ENCODE measurements around the gene GIT2. TPM values are rescaled to one million over a fixed set of nuclear protein-coding genes. Genes with fewer than 3 reads are reported as not detected.

Gene GIT2
- total and polyA plus RNA-seq, 2 of the 13 experiments (the other 11 are each of a cell fraction or from before 2014, with no cell fraction given), result 18.4 to 19.8 TPM

- TF ChIP-seq ZBTB40 (IDR thresholded peaks at IDR 0.05), result no peak
- no peak for TF ChIP-seq ZBTB40 (CRISPR knock-in tag; IDR thresholded peaks at IDR 0.05)
- TF ChIP-seq ZNF878 (CRISPR knock-in tag; IDR thresholded peaks at IDR 0.05), result peak; percentile 89
- no peak for TF ChIP-seq ZNF337 (CRISPR knock-in tag; IDR thresholded peaks at IDR 0.05; ENCODE audit: borderline replicate concordance, low read depth)
- TF ChIP-seq E2F2 (CRISPR knock-in tag; IDR thresholded peaks at IDR 0.05; ENCODE audit: borderline replicate concordance), result no peak
- TF ChIP-seq ZSCAN5A (CRISPR knock-in tag; IDR thresholded peaks at IDR 0.05; ENCODE audit: borderline replicate concordance), result no peak
- no peak for TF ChIP-seq ZNF572 (CRISPR knock-in tag; IDR thresholded peaks at IDR 0.05)
- peak; percentile 90 for TF ChIP-seq FOXP4 (CRISPR knock-in tag; IDR thresholded peaks at IDR 0.05)
- TF ChIP-seq FOXC1 (CRISPR knock-in tag; IDR thresholded peaks at IDR 0.05; ENCODE audit: borderline replicate concordance), result no peak
- TF ChIP-seq MAFG (CRISPR knock-in tag; IDR thresholded peaks at IDR 0.05), result no peak
- no peak for TF ChIP-seq ZFYVE20 (CRISPR knock-in tag; IDR thresholded peaks at IDR 0.05; ENCODE audit: borderline replicate concordance, low read depth)
- TF ChIP-seq KLF9 (CRISPR knock-in tag; IDR thresholded peaks at IDR 0.05; ENCODE audit: low read depth), result no peak
- TF ChIP-seq HDAC1 (CRISPR knock-in tag; IDR thresholded peaks at IDR 0.05), result peak; percentile 76
- no peak for TF ChIP-seq SALL2 (CRISPR knock-in tag; IDR thresholded peaks at IDR 0.05)
These were observed 39.5 kb upstream of the GIT2 start (continued) for GRCh38 chr12:110035534-110036104.

All from HepG2 (cell line).